ENCODE data around the gene AHI1.

AHI1 gene

DNA sequence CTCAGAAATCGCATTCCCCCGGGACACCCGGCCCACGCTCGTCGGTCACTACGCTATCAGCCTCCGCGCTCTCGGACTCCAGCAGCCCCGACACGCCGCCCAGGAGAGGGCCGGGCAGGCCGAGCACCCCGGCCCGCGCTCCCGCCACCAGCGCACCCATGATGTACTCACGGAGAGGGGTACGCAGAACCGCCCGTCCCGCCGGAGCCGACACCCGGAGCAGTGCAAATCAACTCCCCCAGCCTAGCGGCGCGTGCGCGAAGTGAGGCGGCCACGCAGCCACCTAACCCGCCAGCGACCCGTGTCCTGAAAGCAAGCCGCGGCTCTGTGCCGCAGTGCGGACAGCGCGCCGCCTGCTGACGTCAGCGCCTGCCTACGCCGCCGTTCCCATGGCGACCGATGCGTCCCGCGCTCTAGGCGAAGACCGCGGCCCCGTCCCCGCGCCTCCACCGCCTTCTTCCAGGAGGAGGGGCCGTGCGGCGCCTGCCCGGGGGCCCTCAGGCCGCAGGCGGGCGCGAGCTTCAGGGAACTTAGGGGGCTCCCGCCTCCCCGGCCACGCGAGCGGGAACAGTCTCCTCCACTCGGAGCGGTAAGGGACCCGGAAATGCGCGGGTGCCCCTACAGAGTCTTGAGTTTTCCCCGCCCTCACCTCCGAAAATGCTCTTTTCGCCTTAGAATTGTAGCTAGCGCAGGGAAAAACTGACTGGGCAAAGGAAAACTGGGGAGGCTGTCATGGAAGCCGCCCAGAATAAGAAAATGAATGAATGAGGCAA lies at the start of gene AHI1:
Gene AHI1, minus strand, starts transcription at position 329 of the 773 bp plus-strand sequence. CDS start 5,503 bp downstream, outside the sequence.
- peak; percentile 97 for DNase-seq (ENCODE audit: low spot score)

DNA sequence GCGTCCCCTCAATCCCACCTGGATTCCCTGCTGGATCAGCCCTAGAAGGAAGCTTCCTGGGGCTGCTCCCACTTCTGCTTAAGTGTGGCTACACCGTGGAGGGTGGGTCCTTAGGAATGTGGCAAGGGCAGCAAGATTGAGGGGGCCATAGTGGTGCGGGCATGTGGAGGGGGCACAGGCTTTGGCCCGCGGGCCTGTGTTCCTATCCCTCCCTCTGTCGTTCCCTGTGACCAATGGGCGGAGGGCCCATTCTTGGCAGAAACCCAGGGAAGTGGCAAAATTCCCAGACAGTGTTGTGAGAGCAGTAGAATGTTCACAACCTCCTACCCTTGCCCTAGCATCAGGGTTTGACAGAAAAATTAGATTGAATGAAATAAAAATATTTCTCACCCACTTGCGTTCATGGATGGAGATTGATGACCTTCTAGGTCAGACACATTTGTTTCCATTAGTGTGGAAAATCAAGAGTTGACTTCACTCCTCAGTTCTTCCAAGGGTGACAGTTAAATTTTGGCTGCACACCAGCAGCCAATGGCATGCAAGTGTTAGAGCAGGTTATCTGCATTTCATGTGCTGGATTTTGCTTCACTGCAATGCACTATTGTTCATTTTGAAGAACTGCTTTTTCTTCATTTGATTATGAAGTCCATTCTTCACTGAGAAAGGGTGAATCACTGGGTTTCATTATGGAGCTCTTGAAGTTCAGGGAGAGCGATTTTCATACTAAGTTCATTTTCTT lies 49.3 kb upstream of the AHI1 start:
- no peak for DNase-seq (ENCODE audit: low spot score)

DNA sequence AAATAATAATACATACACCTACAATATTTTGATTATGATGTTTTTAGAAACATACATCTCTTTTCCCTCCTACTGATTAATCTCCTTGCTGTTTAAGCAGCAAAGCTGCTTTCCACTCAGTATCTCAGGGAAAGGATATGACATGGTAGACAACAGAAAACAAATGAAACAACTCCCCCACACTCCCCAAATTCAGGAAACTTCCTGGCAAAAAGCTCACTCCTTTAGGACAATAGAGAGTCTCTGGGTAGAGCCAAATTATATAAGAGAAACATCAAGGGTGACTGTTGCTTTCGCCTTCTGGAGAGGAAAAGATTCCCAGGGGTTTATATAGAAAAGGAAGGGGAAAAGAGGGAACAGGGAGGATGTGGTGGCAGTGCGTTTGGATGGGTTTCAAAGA lies 48.7 kb upstream of the AHI1 start:
- no peak for DNase-seq (ENCODE audit: low spot score)

DNA sequence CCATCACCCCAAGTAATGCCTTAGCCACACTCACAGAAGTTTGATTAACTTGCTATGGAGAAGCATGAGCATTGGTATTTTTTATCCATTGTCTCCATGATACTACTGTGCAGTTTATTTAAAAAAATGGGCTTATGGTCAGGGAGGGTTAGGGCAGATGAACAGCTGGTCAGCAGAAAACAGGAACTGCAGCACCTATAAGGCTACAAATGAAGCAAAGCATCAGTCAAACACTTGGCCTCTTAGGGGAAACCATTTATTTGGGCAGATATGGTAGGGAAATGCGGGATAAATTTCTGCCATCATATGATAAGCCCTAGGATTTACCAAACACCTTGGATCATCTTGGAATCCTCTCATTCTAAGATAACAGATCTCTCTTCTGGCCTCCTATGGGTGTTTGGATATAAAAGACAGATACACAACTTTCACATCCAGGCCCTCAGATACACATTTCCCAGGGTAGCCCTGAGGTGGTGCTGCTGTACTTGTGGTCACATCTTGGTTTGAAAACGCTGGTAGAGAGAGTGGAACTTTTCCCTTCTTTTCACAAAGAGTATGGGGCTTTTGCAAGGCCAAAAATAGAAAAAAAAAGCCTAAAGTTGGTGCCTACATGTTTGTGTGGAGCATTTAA lies 42.8 kb upstream of the AHI1 start:
- no peak for DNase-seq (ENCODE audit: low spot score)

DNA sequence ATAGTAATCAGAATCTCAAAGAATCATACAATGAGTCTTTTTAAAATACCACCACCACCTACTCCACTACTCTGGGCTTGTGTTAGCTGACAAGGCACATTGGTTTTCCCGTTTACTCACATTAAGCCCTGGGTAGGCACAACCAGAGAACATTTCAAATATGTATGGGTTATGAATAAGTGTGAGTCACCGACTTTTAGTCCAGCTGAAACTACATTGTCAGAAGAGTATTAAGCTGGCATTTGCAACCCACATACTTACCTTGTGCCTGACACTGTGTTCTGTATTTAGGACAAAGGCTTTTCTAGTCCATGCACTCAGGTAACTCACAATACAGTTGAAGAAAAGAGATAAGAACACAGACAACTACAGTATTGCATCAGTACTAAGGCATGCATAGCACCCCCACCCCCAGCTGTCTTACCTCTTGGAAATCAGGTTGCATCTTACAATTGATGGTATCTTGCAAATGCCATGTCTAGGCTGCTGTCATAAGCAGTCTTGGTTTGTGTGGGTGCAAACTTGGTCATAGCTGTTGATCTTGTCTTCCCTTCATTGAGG lies 40.3 kb upstream of the AHI1 start:
- no peak for DNase-seq (ENCODE audit: low spot score)

DNA sequence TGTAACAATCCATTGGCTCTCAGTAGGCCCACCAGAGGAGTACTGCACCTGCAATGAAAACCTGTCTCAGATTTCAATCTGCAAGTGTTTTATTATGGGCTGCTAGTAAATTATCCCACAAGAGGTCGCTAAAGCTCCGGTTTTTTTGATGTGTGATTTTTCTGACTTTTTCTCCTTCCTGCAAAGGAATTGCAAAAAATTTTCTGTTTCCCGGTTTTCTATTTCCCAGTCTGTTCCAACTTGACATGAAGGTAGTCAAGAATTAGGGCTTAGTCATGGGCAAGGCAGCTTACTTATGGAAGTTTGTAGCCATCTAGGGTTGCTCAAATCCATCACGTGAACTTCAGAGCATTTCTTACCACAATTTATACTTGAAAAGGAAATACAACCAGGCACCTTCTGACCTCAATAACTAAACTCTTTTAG lies 38.5 kb upstream of the AHI1 start:
- DNase-seq (ENCODE audit: low spot score) = peak; percentile 68

DNA sequence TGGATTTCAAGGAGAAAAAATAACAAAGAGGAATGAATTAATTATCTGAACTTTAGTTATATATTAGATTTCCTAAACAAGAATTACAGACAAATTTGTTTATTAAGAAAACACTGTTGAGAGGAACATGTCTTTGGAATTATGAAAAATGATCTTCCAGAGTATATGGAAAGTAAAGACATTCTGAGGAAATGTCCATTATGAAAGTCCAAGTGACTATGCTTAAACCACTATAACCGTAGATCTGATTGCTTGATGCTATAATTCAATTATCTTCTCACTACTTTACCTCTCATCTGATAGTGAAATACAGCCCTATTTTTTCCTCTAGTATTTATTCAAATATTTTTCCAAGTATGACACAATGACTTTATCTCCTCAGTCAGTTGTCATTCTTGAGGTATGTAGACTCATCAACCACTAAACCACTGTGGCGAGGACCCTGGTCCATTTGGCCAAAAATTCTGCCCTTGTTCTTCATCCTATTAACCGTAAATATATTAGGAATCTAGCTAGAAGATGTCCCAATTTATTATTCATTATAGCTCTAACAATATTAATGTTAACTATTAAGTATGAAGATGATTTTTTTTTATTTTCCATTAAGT lies 37.3 kb upstream of the AHI1 start:
- no peak for DNase-seq (ENCODE audit: low spot score)

DNA sequence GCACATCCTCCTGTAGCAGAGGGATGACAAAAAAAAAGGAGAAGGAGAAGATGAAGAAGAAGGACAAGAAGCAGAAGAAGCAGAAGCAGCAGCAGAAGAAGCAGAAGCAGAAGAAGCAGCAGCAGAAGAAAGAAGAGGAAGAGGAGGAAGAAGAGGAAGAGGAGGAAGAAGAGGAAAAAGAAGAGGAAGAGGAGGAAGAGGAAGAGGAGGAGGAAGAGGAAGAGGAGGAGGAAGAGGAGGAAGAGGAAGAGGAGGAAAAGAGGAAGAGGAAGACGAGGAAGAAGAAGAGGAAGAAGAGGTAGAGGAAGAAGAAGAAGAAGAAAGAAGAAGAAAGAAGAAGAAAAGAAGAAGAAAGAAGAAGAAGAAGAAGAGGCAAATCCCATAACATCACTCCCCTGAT lies 35.0 kb upstream of the AHI1 start:
- DNase-seq (ENCODE audit: low spot score) = no peak

DNA sequence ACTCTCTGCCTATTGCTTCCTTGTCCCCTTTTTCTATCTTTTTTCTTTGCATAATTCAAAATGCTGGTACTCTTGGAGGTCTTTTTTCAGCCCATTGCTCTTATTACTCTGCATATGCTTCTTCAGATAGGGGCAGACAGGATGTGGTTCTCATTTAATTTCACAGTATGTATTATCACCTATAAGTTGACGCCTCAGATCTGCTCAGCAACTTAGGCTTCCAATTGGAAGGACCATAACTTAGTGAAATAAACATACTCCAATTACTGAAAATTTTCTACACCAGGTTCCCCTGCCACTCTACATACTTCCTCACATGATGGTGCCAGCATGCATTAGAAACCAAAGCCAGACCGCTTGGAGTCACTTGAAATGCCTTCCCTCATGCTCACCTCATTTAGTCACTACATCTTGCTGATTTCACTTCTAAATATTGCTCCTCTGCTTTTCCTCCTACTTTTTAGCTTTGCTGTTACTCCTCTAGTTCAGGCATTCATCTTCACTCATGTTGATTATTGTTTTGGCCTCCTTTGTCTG lies 34.5 kb upstream of the AHI1 start:
- no peak for DNase-seq (ENCODE audit: low spot score)

DNA sequence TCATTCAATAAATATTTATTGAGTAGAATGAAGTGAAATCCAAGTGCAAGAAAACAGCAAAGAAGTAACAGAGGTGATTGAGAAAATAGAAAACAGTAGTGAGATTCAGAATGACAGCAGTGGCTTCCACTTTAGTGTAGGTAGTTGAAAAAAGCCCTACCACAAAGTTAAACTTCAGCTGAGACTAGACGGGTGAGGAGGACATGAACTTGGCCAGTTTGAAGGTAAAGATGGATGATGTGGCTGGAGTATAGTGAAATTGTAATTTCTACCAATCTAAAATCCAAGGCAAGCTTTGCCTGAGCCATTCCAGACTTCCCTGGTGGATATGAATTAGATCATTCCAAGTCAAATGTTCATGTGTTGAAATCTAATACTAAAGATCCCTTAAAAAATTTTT lies 32.6 kb upstream of the AHI1 start:
- no peak for DNase-seq (ENCODE audit: low spot score)

DNA sequence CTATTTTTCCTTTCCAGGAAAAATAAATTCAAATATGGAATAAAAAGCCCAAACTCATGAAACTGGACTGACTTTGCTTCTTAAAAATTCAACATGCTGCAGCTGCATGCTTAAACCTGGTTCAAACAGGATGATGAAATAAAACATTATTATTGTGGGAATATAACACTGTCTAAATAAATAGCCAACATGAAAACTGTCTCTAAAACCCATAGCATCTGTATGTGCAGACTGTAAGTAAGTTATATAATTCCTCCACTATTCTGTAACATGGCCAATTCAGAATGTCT lies 30.4 kb upstream of the AHI1 start:
- no peak for DNase-seq (ENCODE audit: low spot score)

DNA sequence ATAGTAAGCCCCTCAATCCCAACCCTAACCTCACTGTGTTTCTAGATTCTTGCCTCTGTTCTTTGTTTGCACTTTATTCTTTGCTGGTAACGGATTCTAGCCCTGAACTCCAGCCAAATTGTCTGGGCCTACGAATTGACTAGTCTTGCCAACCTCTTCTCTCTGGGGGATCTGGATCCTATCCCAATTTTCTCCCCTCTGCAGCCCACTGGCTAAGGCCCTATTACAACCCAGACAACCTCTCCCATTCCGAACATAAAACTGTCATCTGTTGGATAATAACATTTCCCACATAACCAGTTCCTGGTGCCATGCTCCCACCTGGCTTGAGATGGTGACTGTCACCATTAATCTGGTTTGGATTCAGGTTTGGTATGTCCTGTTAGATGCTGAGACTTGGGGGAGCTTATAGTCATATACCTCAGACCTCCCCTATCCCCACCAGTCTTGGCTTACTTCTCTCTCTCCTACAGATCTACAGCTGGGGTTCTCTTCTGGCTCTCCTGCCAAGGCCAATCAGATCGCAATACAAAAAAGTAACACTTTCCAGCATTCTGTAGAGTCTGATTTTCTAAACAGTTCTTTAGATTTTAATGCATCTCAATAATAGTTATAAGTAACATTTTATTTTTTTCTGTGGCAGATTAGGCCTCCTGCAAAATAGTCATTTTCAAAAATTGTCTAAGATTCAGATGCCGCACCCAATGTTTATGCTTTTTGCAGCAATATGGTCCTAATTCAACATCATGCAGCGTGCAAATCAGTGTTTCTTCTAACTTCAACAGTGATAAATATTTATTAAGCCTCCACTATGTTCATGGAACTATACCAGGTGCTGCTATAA lies 29.8 kb upstream of the AHI1 start:
- no peak for DNase-seq (ENCODE audit: low spot score)

DNA sequence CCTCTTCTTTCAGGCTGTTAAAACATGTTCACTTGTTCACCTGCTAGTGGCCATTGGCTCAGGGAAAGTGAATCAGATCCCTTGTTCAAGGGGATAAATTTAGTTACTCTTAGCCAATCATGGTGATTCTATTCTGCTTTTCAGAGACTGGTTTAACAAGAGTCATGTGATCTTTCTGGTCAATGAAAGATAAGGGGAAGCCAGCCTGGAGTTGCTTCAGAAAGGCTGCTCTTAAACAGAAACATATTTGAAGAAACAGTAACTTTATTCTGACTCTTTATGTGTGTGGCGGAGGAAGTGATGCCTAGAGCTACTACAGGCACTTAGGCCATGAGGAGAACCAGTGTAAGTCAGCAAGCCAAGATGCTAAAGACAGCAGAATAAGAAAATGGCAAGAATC lies 28.1 kb upstream of the AHI1 start:
- DNase-seq (ENCODE audit: low spot score) = no peak

DNA sequence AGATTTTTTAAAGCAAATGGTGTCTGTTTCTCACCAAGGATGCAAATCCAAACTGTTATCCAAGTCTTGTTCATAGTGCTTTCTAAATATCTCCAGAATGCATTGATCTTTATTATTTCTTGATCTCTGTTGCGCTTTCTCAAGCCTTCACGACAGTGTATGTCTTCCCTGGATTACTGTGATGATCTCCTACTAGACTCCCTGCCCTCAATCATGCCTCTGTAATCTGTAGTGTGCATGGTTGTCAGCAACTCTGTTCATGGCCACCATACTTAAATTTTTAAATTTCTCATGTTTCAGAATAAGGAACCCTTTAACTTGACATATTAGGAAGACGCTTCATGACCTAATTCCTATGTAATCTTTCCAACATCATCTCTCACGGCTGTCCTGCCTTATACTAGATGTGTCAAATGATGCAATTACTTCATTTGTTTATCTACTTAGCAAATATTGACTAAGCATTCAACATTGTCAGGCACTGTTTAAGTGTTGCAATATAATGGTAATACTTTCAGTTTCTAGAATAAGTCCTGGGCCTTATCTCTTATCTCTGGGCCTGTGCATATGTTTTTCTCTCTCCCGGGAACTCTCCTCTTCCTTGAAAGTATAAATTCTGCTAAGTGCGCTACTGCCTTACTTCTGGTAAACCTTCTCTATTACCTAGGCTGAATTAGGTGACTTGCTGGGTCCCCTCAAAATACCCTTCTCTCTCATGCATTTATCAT lies 25.6 kb upstream of the AHI1 start:
- no peak for DNase-seq (ENCODE audit: low spot score)

DNA sequence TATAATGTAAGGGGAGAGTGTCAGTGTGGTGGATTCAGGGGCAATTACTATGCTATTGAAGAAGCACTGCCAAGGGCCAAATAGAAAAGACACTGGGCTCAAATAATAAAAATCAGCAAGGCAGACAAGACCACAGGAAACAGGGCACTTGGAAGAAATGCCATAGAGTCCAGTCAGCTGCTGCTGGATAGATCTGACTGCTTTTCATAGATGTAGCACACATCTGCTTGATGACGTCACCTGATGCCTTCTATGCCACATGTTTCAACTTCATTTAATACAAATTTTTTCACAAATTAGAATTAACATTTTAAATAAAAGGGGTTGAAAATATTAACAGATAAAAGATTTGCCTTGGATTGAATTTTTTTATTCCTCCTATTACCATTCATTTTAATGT lies 23.9 kb upstream of the AHI1 start:
- DNase-seq (ENCODE audit: low spot score) = no peak

DNA sequence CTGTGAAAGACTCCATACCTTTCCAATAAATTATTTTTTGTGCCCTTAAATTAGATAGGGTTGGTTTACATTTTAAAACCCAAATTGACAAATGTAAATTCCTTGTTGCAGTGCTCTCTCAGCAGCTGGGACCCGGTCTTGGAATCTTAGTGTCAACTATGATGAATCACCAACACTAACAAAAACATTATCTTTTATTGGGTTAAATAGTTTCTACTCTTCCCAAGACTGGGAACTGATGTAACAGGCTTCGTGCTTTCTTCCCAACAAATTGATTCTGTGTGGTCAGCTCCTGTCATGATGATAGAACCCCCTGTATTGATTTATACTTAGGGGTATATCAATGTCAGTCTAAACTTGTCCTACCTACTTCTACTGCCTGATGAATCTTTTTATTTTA lies 23.2 kb upstream of the AHI1 start:
- DNase-seq (ENCODE audit: low spot score) = no peak

DNA sequence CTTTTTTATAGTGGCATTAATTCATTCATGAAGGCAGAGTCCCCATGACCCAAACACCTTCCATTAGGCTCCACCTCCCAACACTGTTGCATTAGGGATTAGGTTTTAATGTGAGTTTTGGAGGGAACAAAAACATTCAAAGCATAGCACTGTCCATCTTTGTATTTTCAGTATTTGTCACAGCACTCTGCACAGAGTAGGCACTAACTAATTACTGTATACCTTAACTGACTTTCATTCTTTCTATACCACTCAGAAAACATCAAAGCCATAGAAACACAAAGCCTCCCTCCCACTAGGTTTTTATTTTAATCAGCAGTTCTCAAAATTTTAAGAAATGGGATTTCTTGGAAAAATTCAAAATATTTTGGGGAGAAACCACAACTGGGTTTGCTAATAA lies 21.8 kb upstream of the AHI1 start:
- no peak for DNase-seq (ENCODE audit: low spot score)

DNA sequence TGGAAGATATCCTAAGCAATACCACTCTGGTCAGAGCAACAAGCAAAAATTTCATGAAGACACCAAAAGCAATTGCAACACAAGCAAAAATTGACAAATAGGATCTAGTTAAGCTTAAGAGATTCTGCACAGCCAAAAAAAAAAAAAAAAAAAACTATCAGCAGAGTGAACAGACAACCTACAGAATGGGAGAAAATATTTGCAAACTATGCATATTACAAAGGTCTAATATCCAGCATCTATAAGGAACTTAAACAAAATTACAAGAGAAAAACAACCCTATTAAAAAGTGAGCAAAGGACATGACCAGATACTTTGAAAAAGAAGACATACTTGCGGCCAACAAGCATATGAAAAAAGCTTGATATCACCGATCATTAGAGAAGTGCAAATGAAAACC lies 20.0 kb upstream of the AHI1 start:
- no peak for DNase-seq (ENCODE audit: low spot score)

DNA sequence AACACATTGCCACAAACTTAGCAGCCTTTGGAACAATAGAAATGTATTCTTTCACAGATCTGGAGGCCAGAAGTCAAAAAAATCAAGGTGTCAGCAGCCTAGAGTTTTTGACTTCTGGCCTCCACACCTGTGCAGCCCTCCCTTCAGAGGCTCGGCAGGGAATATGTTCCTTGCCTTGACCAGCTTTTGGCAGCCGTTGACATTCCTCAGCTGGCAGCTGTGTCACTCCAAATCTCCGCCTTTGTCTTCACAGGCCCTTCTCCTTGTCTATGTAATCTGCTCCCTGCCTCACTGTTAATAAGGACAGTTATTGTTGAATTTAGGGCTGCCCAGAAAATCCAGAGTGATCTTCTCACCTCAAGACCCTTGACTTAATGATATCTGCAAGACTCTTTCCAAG lies 17.2 kb upstream of the AHI1 start:
- no peak for DNase-seq (ENCODE audit: low spot score)

DNA sequence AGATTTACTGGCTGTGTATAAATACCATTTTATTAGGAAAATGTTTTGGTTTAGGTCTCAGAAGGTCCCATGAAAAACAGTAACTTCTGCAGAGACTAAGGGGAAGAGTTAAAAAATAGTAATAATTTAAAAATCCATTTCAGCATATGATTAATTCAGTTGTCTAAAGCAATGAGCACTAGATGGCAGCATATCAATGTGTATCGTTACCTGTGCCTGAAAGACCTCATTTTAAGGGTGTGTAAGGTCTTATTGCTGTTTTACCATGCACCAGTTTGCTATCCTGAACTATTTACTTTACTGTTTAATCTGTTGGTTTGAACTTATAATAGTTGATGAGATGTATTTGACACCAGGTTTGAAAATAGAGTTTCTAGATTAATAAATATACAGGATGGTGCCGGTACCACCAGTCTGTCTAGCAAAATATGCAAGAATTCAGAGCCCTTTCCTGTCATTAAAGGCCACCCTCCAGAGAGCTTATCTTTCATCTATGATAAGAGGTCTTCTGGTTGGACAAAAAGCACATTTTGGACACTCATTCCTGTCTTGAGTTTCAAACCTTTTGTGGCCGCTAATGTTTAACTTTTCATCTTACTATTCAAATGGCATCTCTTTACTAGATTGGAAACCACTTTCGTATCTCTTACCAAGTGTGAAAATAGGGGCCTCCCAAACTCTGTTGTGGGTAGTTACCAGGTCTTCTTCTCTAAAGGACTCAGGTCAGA lies 8.9 kb upstream of the AHI1 start:
- DNase-seq (ENCODE audit: low spot score) = peak; percentile 75

Measured in NAMALWA (cell line).